IMR-90 (cell line): ENCODE measurements around the gene PRRC2B.

Experiments used
- BHLHE40 ChIP-seq: fragments of 150-350 bp; IDR thresholded peaks from 2 replicates; pipeline ENCODE4 v1.6.1; 2016; ENCODE audit warnings: mild to moderate bottlenecking, low read depth, low read length
- POLR2A ChIP-seq: IDR thresholded peaks from 2 replicates; pipeline ENCODE4 v1.6.1; 2012; ENCODE audit warnings: mild to moderate bottlenecking, low read depth, low read length
- TF ChIP-seq, protein P1 (sequence below): conservative IDR thresholded peaks from 2 replicates; pipeline ENCODE4 v1.5.1; 2012; ENCODE audit warnings: mild to moderate bottlenecking, low read depth, low read length, improper control_type of control experiment

DNA sequence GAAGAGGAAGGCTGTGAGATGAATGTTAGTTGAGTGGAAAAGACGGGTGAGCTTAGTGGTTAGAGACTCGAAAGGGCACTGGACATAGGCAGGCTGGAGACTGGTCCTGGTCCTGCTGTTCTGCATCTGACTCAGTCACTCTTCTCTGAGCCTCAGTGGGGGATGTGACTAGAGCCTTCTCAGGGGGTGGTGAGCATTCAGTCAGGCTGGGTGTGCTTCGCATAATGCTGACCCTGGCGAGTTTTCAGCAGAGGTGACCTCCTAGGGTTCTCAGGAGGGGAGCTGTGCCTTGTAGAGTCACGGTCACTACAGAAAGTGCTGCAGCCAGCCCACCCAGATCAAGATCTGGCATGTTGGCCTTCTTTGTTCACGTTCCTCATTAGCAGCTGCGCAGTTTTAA, 44.3 kb downstream of the PRRC2B start:
- TF ChIP-seq, protein P1, sequence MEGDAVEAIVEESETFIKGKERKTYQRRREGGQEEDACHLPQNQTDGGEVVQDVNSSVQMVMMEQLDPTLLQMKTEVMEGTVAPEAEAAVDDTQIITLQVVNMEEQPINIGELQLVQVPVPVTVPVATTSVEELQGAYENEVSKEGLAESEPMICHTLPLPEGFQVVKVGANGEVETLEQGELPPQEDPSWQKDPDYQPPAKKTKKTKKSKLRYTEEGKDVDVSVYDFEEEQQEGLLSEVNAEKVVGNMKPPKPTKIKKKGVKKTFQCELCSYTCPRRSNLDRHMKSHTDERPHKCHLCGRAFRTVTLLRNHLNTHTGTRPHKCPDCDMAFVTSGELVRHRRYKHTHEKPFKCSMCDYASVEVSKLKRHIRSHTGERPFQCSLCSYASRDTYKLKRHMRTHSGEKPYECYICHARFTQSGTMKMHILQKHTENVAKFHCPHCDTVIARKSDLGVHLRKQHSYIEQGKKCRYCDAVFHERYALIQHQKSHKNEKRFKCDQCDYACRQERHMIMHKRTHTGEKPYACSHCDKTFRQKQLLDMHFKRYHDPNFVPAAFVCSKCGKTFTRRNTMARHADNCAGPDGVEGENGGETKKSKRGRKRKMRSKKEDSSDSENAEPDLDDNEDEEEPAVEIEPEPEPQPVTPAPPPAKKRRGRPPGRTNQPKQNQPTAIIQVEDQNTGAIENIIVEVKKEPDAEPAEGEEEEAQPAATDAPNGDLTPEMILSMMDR: no peak
- TF ChIP-seq POLR2A (no peak), BHLHE40 (no peak)
